LNCaP clone FGC (cell line): ENCODE data around the gene HDAC4.

Experiments
- DNase-seq: peaks from one replicate; pipeline ENCODE4 v3.0.0-alpha.2; 2011; ENCODE audit warnings: low read depth
- H3K4me3 ChIP-seq: 2 replicates; pipeline ENCODE4 v1.5.1; 2011; ENCODE audit warnings: mild to moderate bottlenecking, low read depth, low read length, control low read depth
- TF ChIP-seq, protein P1 (sequence below): IDR thresholded peaks from 2 replicates; pipeline ENCODE4 v1.5.1; 2012; ENCODE audit warnings: mild to moderate bottlenecking; ENCODE audit not compliant: control insufficient read depth, insufficient read depth; ENCODE audit errors: extremely low read depth

HDAC4 gene

DNA sequence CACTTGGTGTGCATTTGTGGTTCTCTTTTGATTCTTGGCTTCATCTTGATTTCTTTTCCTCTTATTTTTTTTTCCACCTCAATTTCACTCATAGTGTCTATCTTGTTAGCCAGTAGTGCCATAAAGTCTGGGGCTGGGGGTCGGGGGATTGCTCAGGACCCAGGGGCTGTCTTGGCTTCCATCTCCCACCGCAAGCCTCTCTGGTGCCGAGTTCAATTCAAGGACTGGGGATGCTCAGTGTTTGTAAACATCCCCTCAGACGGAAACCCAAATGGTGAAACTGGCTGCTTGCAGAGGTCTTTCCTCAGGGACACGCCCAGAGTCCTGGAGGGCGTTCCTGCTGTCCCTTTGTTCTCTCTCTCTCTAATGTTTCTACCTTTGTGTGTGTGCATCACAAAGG is 379.6 kb downstream of the HDAC4 start:
- no peak for DNase-seq
- TF ChIP-seq, protein P1, sequence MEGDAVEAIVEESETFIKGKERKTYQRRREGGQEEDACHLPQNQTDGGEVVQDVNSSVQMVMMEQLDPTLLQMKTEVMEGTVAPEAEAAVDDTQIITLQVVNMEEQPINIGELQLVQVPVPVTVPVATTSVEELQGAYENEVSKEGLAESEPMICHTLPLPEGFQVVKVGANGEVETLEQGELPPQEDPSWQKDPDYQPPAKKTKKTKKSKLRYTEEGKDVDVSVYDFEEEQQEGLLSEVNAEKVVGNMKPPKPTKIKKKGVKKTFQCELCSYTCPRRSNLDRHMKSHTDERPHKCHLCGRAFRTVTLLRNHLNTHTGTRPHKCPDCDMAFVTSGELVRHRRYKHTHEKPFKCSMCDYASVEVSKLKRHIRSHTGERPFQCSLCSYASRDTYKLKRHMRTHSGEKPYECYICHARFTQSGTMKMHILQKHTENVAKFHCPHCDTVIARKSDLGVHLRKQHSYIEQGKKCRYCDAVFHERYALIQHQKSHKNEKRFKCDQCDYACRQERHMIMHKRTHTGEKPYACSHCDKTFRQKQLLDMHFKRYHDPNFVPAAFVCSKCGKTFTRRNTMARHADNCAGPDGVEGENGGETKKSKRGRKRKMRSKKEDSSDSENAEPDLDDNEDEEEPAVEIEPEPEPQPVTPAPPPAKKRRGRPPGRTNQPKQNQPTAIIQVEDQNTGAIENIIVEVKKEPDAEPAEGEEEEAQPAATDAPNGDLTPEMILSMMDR, result no peak
- no peak overlapping the region for H3K4me3 ChIP-seq

DNA sequence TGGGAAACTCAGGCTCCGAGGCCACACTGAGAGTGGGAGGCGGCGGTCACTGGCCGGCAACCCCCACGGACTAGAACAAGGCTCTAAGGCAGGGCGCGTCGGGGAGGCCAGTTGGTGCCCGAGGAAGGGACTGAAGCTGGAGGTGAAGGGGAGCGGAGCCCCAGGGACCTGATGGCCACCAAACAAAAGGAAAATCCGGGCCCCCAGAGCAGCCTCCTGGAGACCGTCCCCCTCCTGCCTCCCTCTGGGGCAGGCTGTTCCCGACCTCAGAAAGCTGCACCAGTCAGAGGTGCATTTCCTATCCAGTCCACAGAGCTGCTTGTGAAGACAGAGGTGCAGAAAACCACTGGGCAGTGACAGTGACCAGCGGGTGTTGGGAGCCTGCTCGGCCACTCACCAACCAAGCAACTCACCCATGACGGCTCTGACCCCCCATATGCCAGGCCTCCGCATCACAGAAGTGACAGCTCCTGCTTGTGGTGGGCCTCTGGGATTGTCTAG is 380.2 kb downstream of the HDAC4 start:
- TF ChIP-seq, protein P1, result no peak
- no peak overlapping the region for H3K4me3 ChIP-seq
- no peak for DNase-seq

DNA sequence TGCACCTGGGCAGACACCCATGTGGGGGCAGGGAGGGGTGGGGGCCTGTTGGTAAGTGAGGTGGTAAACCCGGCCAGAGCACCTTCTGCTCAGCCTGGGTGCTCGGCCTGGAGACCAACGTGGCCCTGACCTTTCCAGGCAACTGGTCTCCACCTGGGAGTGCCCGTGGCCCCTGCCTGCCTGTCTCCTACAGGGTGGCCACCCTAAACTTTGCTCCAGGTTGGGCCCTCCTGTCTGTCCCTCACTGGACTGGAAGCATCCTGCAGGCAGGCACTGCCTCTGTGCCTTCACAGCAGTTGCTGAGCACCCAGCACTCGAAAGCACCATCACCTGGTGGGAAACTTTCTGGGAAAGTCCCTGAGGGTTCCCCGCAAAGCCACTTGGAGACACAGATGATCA is 381.6 kb downstream of the HDAC4 start:
- no peak overlapping the region for H3K4me3 ChIP-seq
- no peak for DNase-seq
- TF ChIP-seq, protein P1, result no peak

DNA sequence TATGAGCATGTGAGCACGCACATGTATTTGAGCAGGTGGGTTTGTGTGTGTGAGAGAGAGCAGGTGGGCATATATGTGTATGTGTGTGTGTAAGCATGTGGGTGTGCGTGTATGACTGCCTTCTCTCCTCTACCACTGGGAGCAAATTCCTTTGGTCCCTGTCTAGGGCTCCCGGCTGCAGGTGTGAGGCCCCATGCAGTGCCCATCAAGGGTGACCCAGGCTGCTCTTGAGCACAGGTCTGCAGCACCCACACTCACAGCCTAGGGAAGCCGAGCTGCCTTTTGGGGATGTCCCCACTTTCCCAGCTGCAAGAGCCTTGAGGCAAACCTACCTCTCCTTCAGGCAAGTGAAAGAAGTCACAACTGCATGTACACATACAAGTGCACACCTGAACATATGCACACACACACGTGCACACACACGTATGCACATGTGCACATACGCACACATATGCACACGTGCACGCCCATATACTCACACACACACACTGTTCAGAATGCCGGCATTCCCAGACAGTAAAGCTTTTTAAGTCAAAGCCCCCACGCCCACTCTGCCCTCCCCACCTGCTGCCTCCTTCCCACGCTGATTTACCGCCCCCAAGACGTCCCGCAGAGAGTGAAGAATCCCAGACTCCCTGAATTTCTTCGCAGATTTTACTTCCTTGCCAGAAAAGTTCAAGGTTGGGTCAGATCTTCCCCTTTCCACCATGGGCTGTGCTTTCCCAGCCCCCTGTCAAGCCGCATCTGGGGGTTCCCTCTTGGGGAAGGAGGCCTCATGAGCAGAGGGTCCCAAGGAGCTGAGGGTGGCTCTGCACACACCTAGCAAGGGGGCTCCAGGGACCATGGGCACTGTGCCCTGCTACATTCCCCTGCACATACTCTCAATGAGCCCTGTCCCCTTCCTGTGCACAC is 382.3 kb downstream of the HDAC4 start:
- TF ChIP-seq, protein P1, result no peak

DNA sequence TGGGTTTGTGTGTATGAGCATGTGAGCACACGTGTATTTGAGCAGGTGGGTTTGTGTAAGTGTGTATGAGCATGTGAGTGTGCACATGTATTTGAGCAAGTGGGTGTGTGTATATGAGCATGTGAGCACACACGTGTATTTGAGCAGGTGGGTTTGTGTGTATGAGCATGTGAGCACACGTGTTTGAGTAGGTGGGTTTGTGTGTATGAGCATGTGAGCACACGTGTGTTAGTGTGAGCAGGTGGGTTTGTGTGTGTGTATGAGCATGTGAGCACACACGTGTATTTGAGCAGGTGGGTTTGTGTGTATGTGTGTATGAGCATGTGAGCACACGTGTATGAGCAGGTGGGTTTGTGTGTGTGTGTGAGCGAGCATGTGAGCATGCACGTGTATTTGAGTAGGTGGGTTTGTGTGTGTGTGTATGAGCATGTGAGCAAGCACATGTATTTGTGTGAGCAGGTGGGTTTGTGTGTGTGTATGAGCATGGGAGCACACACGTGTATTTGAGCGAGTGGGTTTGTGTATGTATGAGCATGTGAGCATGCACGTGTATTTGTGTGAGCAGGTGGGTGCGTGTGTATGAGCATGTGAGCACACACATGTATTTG is 383.2 kb downstream of the HDAC4 start:
- no peak for DNase-seq
- no peak overlapping the region for H3K4me3 ChIP-seq
- TF ChIP-seq, protein P1, result no peak

More for the DNA sequence above, 382.3 kb downstream of the HDAC4 start:
- no peak for DNase-seq
- H3K4me3 ChIP-seq, result no peak overlapping the region

DNA sequence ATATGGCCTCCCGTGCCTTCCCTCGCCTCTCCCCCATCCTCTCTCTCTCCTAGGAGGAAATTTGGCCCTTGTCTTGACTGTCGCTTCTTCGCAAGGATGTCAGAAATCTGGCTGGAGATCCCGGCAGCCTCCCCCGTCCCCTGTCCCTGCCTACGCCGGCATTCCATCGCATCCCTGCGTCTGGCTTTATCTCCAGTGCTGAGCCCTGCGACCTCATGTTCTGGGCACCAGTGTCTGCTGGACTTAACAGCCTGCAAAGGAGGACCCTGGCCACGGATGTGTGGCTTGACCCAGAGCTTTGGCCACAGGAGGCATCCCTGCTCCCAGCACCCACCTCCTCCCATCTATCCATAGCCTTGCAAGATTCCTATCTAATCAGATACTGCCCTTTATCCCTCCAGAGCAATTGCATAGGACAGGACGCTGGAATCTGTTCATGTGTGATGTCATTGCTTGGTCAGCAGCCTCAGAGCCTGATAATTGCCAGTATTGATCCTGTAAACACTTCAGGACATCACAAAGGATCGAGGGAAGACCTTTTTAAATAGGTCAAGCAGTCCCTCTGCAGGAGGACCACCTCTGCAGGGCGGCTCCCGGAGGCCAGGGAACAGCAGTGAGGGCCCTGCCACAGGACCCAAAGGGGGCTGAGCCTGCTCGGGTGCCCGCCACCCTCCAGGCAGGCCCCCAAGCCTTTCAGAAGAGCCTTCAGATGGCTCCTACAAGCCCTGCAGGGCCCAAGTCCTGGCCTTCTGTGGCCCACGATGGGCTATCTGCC is 384.7 kb downstream of the HDAC4 start:
- TF ChIP-seq, protein P1, result no peak
- no peak for DNase-seq

More for the DNA sequence above, 384.7 kb downstream of the HDAC4 start:
- H3K4me3 ChIP-seq, result no peak overlapping the region
